SK-N-MC (cell line): Measurements from ENCODE around the gene WDR20.
A peak's percentile ranks its signal among the peaks of the same experiment; 100 is the strongest.

ENCODE experiments used
- DNase-seq: peaks from one replicate; pipeline ENCODE4 v3.0.0-alpha.2; 2011; ENCODE audit warnings: low read depth, low spot score
- H3K27ac ChIP-seq: fragments of 200-600 bp; sonication (generic); 2 replicates; pipeline ENCODE4 v1.5.1; 2016; ENCODE audit warnings: mixed run types
- H3K36me3 ChIP-seq: fragments of 200-600 bp; sonication (generic); 2 replicates; pipeline ENCODE4 v1.6.1; 2017; ENCODE audit warnings: antibody characterized with exemption, low read length, mixed read lengths; ENCODE audit not compliant: insufficient read depth
- H3K4me3 ChIP-seq: fragments of 200-600 bp; sonication (generic); 2 replicates; pipeline ENCODE4 v1.5.1; 2016
- H3K9ac ChIP-seq: fragments of 200-600 bp; sonication (generic); 2 replicates; pipeline ENCODE4 v1.8.0; 2017; ENCODE audit warnings: mixed run types, mixed read lengths; ENCODE audit not compliant: insufficient read length
- H3K9me3 ChIP-seq: fragments of 200-600 bp; sonication (generic); 2 replicates; pipeline ENCODE4 v1.6.1; 2017; ENCODE audit warnings: low read depth, mild to moderate bottlenecking, antibody characterized with exemption, low read length, moderate library complexity, mixed read lengths
- EZH2 ChIP-seq: fragments of 200-600 bp; sonication (generic); IDR thresholded peaks from one replicate; pipeline ENCODE4 v1.6.1; 2017; ENCODE audit warnings: antibody characterized with exemption
- FOXP2 ChIP-seq: optimal IDR thresholded peaks from 2 replicates; pipeline ENCODE3; 2011; ENCODE audit warnings: mild to moderate bottlenecking, moderate library complexity; ENCODE audit not compliant: insufficient read depth; ENCODE audit errors: extremely low read length, control extremely low read depth
- POLR2AphosphoS5 ChIP-seq: IDR thresholded peaks from 2 replicates; pipeline ENCODE4 v1.6.1; 2012; ENCODE audit warnings: mild to moderate bottlenecking, low read depth, low read length, borderline replicate concordance

Gene WDR20

GRCh38 chr14:102154121-102154520, 14.4 kb downstream of the WDR20 start:
- TF ChIP-seq EZH2, result no peak
- no peak for TF ChIP-seq POLR2AphosphoS5
- no peak for TF ChIP-seq FOXP2
- H3K9me3 ChIP-seq, result no peaks in the 10 kb centered on the region
- no peak overlapping the region for H3K4me3 ChIP-seq
- peaks cover 12% of the 10 kb centered on the region; the same call in 1 of the 2 replicates for H3K36me3 ChIP-seq
- H3K27ac ChIP-seq, result no peak overlapping the region
- DNase-seq, result no peak
- no peak overlapping the region for H3K9ac ChIP-seq

DNA sequence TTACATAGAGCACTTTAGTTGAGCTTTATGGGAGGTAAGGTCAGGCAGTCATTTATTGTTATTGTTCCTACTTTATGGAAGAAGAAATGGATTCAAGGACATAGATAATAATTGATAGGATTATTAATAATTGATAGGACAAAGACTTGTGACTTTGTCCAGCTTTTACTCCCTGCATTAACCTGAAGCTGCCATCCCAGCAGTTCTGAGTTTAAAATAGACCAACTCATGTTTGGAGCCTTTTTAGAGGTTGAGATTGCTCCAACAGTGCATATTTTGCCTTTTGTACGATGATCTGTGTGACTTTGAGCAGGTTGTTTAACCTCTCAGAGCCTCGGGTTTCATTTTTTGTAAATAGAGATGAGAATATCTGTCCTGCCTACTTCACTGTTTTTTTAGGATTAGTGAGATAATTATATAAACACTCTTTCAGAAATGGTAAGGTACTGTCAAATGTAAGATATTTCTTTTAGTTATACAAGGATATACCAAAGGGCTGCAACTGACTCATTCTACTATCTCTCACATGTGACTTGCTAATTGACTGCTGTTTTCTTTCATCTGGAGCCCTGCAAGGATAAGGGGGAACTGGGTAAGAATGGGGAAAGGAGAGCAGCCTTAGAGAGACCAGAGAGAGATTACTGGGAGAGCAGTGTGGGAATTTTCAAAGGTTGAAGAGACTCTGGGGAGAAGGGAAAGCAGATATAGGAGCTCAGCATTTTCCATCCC, 15.3 kb downstream of the WDR20 start:
- Histone ChIP-seq H3K9ac (no peak overlapping the region), H3K9me3 (no peaks in the 10 kb centered on the region), H3K36me3 (peaks cover 12% of the 10 kb centered on the region; the same call in 1 of the 2 replicates), H3K27ac (no peak overlapping the region), H3K4me3 (no peak overlapping the region)
- TF ChIP-seq EZH2 (no peak), POLR2AphosphoS5 (no peak), FOXP2 (no peak)
- DNase-seq, result no peak

GRCh38 chr14:102157346-102157745, 17.6 kb downstream of the WDR20 start:
- no peak for DNase-seq
- Histone ChIP-seq H3K9ac (no peak overlapping the region), H3K27ac (no peak overlapping the region), H3K36me3 (peaks cover 8% of the 10 kb centered on the region; the same call in 1 of the 2 replicates), H3K4me3 (no peak overlapping the region), H3K9me3 (no peaks in the 10 kb centered on the region)
- TF ChIP-seq EZH2 (no peak), FOXP2 (no peak), POLR2AphosphoS5 (no peak)

GRCh38 chr14:102158797-102159196, 19.1 kb downstream of the WDR20 start:
- H3K27ac ChIP-seq, result no peak overlapping the region
- no peak for DNase-seq
- TF ChIP-seq EZH2, result no peak
- TF ChIP-seq POLR2AphosphoS5, result no peak
- no peak for TF ChIP-seq FOXP2
- no peak overlapping the region for H3K4me3 ChIP-seq
- no peak overlapping the region for H3K9ac ChIP-seq
- H3K36me3 ChIP-seq, result no peaks in the 10 kb centered on the region
- H3K9me3 ChIP-seq, result no peaks in the 10 kb centered on the region

GRCh38 chr14:102159841-102160240, 20.1 kb downstream of the WDR20 start:
- H3K27ac ChIP-seq, result no peak overlapping the region
- H3K4me3 ChIP-seq, result no peak overlapping the region
- TF ChIP-seq POLR2AphosphoS5, result no peak
- TF ChIP-seq EZH2, result no peak
- no peak for TF ChIP-seq FOXP2
- no peak overlapping the region for H3K9ac ChIP-seq
- H3K9me3 ChIP-seq, result no peaks in the 10 kb centered on the region
- H3K36me3 ChIP-seq, result no peaks in the 10 kb centered on the region
- DNase-seq, result no peak

DNA sequence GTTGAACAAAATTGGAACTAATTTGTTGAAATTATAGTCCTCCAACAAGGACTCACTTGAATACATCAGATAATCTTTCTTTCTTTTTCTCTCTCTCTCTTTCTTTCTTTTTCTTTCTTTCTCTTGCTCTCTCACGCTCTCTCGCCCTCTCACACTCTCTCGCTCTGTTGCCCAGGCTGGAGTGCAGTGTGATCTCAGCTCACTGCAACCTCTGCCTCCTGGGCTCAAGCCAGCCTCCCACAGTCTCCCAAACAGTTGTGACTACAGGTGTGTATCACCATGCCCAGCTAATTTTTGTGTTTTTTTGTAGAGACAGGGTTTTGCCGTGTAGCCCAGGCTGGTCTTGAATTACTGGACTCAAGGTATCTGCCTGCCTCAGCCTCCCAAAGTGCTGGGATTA, 22.8 kb downstream of the WDR20 start:
- Histone ChIP-seq H3K27ac (no peak overlapping the region), H3K36me3 (no peaks in the 10 kb centered on the region), H3K9me3 (no peaks in the 10 kb centered on the region)

DNA sequence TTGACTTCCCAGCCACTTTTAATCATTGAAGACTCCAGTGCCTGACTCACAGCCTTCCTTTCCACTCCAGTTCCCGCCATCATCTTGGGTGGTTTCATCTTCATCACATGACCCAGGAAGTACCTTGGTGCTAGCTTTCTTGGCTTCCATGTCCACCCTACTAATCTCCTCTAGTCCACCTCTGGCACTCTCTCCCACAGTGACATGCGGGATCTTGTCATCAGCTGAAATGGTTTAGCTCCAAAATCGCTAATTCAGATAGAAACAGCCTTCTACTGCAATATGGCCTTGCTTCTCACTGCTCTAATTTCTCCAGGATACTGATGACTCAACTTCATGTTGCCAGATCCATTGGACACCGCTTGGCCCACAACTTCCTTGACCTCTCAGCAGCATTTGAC, 24.5 kb downstream of the WDR20 start:
- TF ChIP-seq POLR2AphosphoS5, result no peak
- Histone ChIP-seq H3K4me3 (no peak overlapping the region), H3K27ac (no peak overlapping the region), H3K9me3 (no peaks in the 10 kb centered on the region), H3K36me3 (no peaks in the 10 kb centered on the region), H3K9ac (no peak overlapping the region)
- no peak for DNase-seq

More for the DNA sequence above, 22.8 kb downstream of the WDR20 start:
- H3K4me3 ChIP-seq, result no peak overlapping the region
- TF ChIP-seq EZH2 (no peak), FOXP2 (no peak), POLR2AphosphoS5 (no peak)
- no peak overlapping the region for H3K9ac ChIP-seq
- DNase-seq, result no peak

DNA sequence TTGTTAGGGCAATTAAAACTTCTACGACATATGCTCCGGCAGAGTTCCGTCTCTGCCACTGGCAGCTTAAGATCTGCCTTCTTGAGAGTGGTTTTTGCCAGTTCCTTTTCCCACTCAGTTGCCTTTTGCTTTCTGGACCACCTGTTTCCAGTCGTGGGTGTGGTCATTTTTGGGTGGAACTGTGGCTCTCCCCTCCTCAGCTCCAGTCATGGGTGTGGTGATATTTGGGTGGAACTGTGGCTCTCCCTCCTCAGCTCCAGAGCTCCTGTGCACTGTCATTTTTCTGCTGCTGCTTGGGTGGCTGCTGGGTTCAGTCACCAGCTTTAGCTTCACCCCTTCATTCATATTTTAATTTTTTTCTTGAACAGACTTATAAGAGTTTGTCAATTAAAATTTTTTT, 25.3 kb downstream of the WDR20 start:
- Histone ChIP-seq H3K9ac (no peak overlapping the region), H3K27ac (0 out of 2 replicates have a peak overlapping the region, but pooled peaks have one; percentile 6), H3K9me3 (no peaks in the 10 kb centered on the region), H3K4me3 (no peak overlapping the region), H3K36me3 (no peaks in the 10 kb centered on the region)
- DNase-seq, result no peak
- TF ChIP-seq POLR2AphosphoS5 (no peak), FOXP2 (no peak), EZH2 (no peak)

GRCh38 chr14:102170061-102170460, 30.4 kb downstream of the WDR20 start:
- Histone ChIP-seq H3K27ac (no peak overlapping the region), H3K4me3 (no peak overlapping the region), H3K36me3 (no peaks in the 10 kb centered on the region), H3K9me3 (no peaks in the 10 kb centered on the region), H3K9ac (no peak overlapping the region)
- DNase-seq, result no peak
- TF ChIP-seq FOXP2 (no peak), EZH2 (no peak), POLR2AphosphoS5 (no peak)
